Adipose tissue (tissue), 3 donors: Measurements from ENCODE around the gene ATP2B2. TPM values are rescaled to one million over a fixed set of nuclear protein-coding genes. Genes with fewer than 3 reads are reported as not detected.
"Not testable (repeated sequence)": the region's sequence is repeated elsewhere in the genome, so short reads cannot be mapped to it uniquely, and the experiment has no call there.

ENCODE experiments used
- H3K27ac ChIP-seq: one replicate; pipeline ENCODE4 v1.5.1; 2013; ENCODE audit warnings: low read depth, low read length
- WGBS, 3 donors: extraction: QIAGEN DNeasy Blood & Tissue Kit; methylation state at CpG; one replicate each; pipeline ENCODE4 v1.1.7; 2013; 5-methylcytosine and 5-hydroxymethylcytosine counted together
- polyA plus RNA-seq, 3 donors: library from polyadenylated mRNA; stranded (reverse); fragments of 200-250 nt; gene quantifications; one replicate each; pipeline ENCODE4 v1.2.3, GENCODE V29; 2013
- donor health status: healthy with polysubstance abuse.
- donor health status: Bipolar disorder and iron deficiency.
- donor health status: healthy.

ATP2B2 gene
- polyA plus RNA-seq, 3 donors = 0.02 to 0.79 (median 0.03) TPM

DNA sequence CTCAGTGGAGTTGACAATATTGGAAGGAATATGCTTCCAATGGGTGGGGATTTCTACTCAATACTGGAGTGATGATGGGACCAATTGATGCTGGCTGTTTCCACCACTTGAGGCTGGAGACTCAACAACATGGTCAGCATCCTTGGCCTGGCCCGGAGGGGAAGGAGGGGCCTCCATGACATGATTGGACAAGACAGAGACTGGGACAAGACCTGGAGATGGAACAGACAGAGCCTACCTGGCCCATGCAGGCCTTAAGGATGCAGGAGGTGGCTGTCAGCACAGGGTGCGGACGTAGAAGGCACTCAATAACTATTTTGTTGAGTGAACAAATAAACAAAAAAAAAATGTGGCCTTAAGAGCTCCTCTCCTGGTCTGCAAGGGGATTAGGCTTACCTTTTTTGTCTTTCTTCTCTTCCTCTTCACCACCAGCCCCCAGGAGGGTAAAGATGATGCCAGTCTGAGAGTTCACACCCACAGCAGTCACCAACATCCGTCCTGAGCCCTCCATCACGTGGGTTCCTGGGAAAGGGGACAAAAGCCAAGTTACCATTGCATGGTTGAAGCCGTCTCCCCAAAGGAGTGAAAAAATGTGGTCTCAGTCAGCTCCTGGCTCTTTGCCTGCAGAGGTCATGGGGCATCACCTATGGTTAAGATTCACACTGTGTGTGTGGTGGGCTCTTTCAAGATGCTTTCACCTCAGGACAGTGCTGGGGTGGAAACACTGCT is 117.3 kb downstream of the ATP2B2 start:
- no peak overlapping the region for H3K27ac ChIP-seq
- 45 to 58% (median 52%) methylated on average over 6 of the region's 6 CpGs for WGBS, 3 donors

DNA sequence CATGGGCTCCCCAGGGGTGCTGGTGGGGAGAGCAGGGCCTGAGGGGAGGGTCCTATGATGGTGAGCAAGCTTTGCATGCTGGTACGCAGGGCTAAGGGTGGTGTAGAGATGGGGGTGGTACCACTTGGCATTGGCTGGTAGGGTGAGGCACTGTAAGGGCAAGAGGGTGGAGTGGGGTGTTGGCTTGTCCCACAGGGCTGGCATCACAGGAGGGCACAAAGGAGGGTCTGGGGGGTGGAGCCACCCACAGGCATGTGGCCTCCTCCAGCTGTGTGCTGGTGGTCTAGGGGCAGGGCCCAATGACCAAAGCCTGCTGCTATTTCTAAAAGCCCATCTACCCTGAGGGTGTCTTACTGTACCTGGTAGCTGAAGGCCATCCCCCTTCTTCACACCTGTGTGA is 119.3 kb downstream of the ATP2B2 start:
- no peak overlapping the region for H3K27ac ChIP-seq
- 87 to 100% (median 97%) methylated on average over 1 of the region's 1 CpG for WGBS, 3 donors

DNA sequence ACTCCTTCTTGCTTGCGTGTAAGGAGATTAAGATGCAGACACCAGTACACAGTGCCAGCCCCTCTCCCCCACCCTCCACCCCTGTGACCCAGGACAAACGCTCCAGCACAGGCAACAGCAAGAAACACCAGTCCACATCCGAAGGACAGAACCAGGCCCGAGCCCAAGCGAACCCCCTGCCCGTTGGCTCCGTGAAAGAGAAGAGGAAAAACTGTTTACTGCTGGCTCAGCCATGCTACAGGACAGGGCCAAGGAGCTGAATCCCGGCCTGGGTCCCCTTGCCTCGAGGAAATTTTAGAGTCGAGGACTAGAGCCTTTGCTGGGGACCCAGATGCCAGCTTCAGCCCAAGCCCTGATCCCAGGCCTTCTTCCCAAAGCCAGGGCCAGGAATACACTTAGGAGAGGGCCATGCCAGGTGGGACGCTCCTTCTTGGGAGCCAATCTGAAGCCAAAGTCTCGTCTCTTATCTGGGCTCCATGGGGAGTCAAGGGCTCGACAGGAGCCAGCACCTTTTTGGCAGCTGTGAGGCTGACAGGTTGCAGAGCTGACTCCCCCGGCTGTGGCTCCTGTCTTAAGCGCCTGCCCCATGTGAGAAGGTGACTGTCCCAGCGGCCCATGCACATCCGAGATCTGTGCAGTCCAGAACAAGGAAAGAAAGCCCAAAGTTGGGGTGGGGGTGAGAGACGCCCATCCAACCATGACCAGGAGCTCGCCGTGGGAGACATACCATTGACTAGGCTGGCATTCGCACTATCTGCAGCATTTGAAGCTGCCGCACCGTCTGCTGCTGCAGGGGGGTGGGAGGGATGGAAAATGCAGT is 120.6 kb downstream of the ATP2B2 start:
- H3K27ac ChIP-seq = no peak overlapping the region
- WGBS, 3 donors = 70 to 85% (median 80%) methylated on average over 23 of the region's 23 CpGs

DNA sequence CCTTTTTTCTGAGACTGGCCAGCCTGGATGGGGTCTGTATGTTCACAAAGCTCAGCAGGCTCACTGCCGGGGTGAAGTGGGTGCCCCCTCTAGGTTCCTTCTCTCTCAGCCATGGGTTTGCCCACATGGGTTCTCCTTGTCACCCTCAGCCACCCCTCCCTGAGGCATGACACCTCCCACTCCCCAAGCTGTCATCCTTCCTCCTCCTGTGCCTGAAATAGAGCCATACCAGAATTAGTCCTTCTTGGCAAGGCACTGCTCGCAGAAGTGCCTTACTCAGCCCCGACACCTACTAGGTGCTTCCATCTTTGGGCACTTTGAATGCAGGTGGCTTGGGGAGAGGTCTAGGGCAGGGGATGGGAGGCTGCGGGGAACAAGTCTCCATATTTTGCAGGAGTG is 121.5 kb downstream of the ATP2B2 start:
- no peak overlapping the region for H3K27ac ChIP-seq
- WGBS, 3 donors = 80 to 95% (median 91%) methylated on average over 4 of the region's 4 CpGs

DNA sequence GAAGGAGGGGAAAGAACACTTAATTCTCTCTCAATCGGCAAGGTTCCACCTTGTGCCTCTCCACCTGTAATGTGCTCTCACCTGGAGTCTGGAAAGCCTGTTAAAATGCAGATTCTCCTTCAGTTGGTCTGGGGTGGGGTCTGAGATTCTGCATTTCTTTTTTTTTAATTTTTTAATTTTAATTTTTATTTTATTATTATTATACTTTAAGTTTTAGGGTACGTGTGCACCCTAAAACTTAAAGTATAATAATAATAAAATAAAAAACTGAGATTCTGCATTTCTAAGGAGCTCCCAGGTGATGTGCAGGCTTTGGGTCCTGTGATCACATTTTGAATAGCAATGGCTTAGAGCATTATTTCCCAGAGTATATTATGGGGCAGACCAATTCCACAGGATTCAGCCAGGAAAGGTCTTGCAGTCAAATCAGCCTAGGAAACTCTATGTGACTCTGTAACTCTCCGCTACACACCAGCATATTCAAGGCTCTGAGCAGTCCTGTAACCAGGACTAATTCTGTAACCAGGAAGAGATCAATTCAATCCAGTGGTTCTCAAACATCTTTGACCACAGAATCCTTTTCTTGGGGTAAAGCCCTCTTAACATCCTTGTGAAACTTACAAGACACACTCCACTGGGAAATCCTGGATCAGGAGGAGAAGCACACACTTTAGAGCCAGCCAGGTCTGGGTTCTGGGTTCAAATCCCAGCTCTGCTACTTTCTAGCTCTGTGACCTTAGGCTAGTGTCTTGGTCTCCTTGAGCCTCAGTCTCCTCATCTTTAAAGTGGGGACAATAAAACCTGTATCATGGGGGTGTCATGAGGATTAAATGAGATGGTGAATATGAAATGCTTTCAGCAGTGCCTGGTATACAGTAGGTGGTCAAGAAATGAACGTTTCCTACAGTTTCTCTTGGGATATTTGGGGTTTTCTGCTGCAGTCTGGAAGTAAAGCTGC is 122.2 kb downstream of the ATP2B2 start:
- WGBS, 3 donors = 56 to 74% (median 66%) methylated on average over 4 of the region's 4 CpGs
- H3K27ac ChIP-seq = no peak overlapping the region

DNA sequence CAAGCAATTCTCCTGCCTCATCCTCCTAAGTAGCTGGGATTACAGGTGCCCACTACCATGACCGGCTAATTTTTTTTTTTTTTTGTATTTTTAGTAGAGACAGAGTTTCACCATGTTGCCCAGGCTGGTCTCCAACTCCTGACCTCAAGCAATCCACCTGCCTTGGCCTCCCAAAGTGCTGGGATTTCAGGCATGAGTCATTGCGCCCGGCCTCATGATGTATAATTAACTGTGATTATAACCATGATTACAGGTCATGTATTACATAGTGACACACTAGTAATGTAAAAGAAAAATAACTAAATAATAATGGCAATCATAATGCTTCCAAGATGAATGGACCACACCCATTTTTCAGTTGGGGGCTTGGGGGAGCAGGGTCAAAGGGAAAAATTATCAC is 122.9 kb downstream of the ATP2B2 start:
- 79 to 91% (median 88%) methylated on average over 3 of the region's 3 CpGs for WGBS, 3 donors

DNA sequence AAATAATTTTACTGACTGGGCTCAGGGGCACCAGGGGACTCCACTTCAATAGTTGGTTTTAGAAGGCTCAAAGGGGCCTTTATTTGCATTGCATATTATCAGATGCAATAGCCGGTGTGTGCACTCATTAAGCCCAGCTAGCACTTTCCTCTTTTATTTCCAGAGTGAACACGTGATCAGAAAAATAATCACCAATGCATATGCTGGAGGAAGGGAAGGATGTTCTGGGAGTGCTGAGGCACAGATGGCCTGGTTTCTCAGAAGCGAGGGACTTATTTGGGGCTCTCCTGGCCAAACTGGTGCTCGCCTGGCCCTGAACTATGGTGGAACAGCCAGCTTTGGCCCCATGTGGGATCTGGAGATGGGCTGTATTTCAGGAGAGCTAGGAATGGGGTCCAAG is 124.0 kb downstream of the ATP2B2 start:
- no peak overlapping the region for H3K27ac ChIP-seq
- 57 to 77% (median 73%) methylated on average over 4 of the region's 4 CpGs for WGBS, 3 donors

More for the DNA sequence above, 122.9 kb downstream of the ATP2B2 start:
- H3K27ac ChIP-seq = not testable (repeated sequence)

DNA sequence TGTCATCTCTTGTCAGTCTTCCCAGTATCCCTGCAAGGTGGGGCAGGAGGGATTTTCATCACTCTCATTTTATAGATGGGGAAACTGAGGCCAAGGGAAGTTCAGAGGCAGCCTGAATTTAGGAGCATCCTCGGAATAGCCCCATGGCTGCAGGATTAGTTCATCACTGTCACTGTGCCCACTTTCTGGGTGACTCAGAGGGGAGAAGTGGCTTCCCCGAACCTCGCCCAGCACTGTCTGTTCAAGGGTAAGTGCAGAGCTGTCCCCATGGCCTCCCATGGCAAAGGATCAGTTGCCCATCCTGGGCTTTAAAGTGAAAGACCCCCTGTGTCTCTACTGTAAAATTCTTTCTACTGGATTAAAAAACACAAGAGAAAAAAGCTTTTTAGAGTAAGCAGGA is 124.5 kb downstream of the ATP2B2 start:
- H3K27ac ChIP-seq = no peak overlapping the region
- 46 to 63% (median 57%) methylated on average over 3 of the region's 3 CpGs for WGBS, 3 donors

DNA sequence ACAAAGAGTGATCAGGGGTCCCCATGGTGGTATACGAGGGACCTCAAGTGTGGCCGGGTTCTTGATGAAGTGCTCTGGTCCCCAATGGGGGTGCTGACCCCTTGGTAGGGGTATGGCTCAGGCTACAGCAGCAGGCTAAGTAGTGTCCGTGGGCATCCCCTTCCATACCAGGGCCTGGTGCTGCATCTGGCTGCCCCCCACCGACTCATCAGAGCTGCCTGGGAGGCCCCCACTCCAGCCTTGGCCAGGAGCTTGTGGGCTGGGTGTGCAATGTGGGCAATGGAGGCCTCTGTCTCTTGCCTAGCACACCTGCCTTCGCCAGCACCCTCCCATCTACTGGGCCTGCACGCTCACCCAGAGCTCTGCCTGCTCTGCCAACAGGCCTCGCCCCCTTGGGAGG is 125.4 kb downstream of the ATP2B2 start:
- 78 to 85% (median 81%) methylated on average over 7 of the region's 7 CpGs for WGBS, 3 donors
- H3K27ac ChIP-seq = no peak overlapping the region

DNA sequence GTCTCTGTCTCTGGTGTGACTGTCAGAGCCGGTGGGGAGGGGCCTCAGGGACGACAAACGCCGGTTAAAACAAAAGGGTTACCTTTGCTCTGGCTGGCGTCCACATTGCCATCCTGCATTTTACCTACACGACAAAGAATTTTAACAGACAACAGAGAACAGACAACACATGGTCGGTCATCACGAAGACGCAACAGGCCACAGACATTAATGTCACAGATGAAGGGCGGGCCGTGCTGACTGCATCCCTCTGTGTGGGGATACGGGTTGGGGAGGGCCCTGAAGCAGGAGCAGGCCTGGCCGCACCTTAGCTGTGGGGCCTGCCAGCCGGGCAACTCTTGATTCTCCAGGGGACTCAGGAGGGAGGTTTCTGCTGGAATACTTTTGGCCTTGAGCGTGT is 126.2 kb downstream of the ATP2B2 start:
- H3K27ac ChIP-seq = no peak overlapping the region
- 70 to 85% (median 80%) methylated on average over 15 of the region's 15 CpGs for WGBS, 3 donors

DNA sequence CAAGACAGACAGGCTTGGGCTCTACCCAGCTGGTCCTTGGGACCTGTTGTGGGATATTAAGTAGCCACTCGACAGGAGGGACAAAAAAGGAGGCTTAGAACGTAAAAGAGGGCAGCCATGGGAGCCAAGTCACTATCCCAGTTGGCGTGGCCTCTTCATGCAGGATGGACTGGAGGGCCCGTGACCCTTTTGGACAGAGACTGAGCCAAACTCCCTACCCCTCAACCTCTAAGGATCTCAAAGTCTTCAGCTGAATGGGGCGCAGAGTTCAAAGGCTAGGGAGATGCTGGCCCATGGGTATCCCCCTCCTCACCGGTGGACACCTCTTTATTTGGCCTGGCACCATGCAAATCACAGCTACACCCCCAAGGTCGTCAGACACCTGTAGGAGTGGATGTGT is 126.6 kb downstream of the ATP2B2 start:
- H3K27ac ChIP-seq = no peak overlapping the region
- 76 to 86% (median 85%) methylated on average over 7 of the region's 7 CpGs for WGBS, 3 donors

DNA sequence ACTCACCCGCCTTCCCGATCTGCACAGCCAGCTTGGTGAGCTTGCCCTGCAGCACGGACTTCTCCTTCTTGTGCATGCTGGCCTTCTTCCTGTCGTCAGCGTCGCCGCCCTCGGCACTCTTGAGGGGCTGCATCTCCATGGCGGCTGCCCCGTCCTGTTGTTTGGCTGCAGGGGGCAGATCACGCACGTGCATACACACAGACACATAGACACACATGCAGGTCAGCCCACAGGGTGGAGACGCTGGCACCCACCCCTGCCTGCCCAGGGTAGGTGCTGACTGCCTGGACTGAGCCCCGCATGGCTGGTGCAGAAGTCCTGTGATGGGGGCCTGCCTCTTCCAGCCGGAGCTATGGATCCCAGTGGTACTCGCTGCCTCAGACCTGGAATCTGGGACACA is 127.1 kb downstream of the ATP2B2 start:
- 70 to 71% (median 71%) methylated on average over 16 of the region's 16 CpGs for WGBS, 3 donors
- no peak overlapping the region for H3K27ac ChIP-seq

DNA sequence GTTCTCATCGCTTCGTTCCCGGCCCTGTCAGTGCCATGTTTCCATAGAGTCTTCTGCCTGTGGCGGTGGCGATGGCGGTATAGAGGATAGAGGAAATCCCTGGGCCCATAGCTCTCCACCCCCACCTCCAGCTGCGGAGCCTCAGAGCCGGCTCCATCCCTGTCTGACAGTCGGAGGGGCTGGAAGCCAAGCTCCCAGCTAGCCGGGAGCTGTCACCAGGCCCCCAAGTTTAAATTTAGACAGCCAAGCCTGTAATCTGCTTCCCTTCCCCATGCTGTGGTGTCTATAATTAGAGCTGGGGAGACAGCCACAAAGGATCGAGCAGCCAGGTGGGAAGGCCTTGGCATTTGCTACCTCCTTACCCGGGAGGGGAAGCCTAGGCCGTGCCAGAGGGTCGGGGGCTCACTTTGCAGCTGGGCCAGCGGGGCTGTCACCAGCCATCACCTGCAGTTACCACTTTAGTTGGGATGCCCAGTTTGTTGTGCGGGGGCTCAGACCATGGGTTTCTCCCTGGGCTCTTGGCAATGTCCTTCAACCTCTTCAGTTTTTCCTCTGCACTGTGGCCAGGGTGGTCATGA is 128.1 kb downstream of the ATP2B2 start:
- WGBS, 3 donors = 49 to 60% (median 59%) methylated on average over 16 of the region's 16 CpGs

DNA sequence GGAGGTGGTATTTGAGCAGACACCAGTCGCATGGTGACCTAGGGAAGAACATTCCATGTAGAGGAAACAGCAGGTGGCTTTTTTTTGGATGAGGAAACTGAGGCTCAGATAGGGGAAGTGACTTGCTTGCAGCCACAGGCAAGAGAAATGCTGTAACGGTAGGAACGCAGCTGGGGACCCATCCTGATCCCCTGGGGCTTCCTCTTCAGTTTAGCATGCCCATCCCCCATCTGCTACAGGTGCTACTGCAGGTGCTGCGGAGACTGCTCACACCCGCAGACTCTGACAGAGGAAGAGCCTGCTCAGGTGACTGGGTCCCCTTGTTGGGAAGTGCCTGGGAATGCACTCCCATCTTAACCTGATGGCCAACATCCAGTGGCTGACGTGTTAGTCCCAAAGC is 129.0 kb downstream of the ATP2B2 start:
- 41 to 51% (median 49%) methylated on average over 6 of the region's 6 CpGs for WGBS, 3 donors
- H3K27ac ChIP-seq = no peak overlapping the region

More for the DNA sequence above, 128.1 kb downstream of the ATP2B2 start:
- H3K27ac ChIP-seq = no peak overlapping the region

DNA sequence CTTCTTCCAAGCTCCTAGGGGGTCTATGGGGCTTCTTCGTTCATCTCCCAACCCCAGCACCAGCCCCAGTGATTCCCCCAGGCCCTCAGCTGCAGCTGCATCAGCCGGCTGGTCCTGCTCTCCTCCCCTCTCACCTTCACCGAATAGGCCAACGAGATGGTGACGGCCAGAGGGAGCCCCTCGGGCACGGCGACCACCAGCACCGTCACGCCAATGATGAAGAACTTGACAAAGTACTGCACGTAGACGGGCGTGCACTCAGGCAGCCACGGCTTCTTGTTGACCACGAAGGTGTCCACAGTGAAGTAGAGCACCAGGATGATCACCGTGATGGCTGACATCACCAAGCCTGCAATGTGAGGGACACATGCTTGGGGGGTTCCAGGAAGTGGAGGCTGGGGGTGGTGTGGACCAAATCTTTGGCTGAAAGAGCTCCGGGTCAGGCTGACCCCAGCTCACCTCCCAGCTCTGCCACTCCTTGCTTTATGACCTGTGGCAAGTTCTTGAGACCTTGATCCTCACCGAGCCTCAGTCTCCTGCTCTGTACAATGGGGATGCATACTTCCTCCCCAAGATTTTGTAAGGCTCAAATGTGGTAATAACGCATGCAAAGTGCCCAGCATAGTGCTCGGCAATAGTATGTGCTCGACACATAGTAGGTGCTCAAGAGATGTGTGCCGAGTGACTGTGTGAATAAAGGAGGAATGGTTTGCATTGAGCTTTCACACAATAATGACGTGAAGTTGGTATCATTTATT is 129.9 kb downstream of the ATP2B2 start:
- WGBS, 3 donors = 81 to 92% (median 91%) methylated on average over 23 of the region's 23 CpGs

DNA sequence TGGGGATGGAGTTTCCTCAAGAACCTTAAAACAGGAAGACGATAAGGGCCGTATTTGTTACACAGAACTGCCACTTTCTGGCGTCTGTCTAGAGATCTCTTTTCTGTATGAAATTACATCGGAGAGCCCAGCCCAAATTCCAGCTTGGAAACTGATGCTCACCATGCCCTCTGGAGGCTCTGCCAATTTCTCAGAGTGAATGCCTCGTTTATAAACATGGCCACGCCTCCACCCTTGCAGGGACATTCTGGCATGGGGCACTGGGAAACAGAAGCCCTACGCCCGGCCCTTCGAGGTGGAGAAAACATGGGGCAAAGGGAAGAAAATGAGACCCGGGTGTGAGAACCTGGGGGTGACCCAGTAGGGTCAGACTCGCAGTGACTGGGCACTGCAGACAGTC is 131.1 kb downstream of the ATP2B2 start:
- no peak overlapping the region for H3K27ac ChIP-seq
- 70 to 73% (median 71%) methylated on average over 11 of the region's 11 CpGs for WGBS, 3 donors

More for the DNA sequence above, 129.9 kb downstream of the ATP2B2 start:
- H3K27ac ChIP-seq = no peak overlapping the region

DNA sequence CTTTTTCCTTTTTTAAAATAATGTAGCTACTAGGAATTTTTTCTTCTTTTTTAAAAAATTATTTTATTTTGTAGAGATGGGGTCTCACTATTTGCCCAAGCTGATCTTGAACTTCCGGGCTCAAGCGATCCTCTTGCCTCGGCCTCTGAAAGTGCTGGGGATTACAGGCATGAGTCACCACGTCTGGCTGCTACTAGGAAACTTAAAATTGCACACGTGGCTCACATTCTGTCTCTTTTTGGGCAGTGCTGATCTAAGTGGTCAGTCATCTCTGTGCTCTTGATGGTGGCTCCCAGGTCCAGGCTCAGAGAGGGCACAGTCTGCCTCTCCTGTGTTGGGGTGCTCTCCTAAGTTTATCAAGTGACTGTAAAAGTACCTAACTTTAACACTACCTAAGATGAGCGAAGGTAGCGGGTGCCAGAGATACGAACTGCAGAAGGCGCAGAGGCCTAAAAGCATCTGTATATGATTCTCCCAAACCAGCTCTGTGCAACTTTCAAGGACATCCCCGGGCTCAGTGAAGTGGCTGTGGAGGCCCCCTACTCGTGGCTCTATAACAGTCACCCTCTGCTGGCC is 131.6 kb downstream of the ATP2B2 start:
- 74 to 84% (median 81%) methylated on average over 11 of the region's 11 CpGs for WGBS, 3 donors

More for the DNA sequence above, 131.6 kb downstream of the ATP2B2 start:
- no peak overlapping the region for H3K27ac ChIP-seq
